ENCODE data around the gene STK38.
"Not testable (repeated sequence)": the region's sequence is repeated elsewhere in the genome, so short reads cannot be mapped to it uniquely, and the experiment has no call there.

The STK38 gene

GRCh38 chr6:36517408-36517807 is 29.9 kb downstream of the STK38 start:
- no peak for DNase-seq

GRCh38 chr6:36516988-36517387 is 30.3 kb downstream of the STK38 start:
- no peak for DNase-seq

DNA sequence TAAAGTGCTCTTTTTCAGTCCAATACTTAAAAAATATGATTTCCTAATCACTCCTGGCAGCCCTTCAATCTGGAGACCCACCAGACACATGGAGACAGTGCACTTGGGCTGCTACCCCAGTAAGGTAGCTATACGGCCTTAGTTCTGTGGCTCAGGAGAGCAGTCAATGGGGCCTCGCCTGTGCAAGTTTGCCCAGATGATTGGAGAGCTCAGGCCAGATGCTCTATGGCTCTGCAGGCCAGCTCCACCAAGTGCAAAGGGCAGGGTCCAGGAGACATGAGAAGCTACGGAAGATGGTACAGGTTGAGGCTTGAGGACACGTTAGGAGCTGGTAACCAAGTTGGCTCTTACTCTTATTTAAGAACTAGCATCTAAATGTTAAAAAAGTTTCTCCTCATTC is 30.7 kb downstream of the STK38 start:
- DNase-seq = no peak

- no peak for DNase-seq
Observed at GRCh38 chr6:36515844-36516243, 31.4 kb downstream of the STK38 start.

DNA sequence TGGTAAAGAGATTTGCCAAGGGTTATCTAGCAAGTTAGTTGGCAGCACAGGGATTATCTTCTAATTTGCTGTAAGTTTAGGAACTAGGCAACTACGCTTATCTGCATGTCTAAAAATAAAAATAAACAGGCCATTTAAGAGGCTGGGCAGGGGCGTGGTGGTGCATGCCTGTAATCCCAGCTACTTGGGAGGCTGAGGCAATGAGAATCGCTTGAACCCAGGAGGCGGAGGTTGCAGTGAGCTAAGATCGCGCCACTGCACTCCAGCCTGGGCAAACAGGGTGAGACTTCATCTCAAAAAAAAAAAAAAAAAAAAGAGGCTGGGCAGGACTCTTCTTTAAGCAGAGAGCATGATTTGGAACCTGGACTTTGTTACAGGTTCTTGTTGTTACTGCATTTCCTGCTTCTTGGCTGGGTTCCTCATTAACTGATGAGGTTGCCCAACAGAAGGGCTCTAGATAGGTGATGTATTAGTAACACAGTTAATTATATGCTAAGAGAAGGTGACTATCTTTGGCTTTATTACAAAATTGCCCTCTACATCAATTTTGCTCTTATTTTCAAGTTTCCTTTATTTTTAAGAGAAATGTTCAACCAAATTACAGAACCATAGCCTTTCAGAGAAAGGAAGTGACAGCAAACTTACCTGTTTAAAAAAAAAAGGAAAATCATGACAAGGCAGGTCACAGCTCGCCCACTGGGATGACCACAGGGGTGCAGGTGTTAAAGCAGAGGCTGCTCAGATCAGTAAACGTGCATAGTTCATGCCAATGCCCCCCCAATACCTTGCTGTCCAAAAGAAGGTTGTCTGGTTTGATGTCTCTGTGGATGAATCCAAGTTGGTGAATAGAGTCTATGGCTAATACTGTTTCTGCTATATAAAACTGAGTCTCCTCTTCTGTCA is 32.5 kb downstream of the STK38 start:
- DNase-seq = no peak

GRCh38 chr6:36510365-36510764 is 36.9 kb downstream of the STK38 start:
- no peak for DNase-seq

GRCh38 chr6:36508532-36508931 is 38.7 kb downstream of the STK38 start:
- no peak for DNase-seq

DNA sequence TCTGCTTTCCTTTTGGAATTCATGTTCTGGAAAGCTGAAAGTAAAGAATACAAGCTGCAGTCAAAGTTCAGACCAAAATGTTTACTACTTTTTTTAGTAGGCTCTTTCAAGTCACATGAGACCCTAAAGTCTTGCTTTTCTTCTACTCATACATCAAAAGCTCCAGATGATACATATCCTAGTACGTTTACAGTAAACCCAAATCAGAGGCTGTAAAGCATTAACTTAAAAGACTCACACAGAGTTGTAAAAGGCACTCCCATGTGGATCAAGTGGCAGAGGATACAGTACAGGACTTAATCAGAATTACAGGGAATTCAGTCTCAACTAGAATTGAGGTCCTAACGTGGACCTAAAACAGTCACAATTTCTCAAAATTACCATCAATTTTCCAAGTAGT is 40.7 kb downstream of the STK38 start:
- no peak for DNase-seq

DNA sequence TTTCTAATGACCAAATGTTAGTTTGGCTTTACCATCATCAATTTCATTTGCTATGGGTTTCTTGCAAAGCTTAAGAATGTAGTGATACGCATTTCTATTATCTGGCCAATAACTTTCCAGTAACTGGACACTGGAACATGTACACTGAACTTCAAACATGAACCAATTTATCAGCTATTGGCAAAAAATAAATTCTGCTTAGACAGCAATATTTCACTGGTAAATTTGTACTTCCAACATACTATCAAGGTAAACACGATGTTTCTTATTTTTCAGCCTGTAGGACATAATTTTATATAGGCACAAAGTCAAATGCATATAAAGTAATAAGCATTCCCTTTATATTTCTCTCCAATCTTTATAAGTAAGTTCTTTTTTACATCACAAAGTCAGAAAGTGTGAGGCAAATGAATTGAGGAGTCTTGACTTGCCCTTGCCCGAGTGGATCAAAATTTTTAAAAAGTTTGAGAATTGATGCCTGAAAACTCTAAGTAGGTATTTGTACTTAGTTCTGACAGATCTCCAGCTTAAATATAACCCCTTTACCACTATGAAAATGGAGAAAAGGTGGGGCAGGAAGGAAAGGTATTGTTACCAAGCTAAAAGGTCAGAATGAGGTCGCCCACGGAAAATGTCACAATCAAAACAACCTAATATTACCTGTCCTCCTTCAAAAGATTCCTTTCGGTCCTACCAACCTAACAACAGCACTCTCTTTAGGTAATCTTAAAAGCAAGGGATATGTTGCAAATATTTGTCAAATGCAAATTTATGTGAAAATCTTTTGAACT is 41.3 kb downstream of the STK38 start:
- no peak for DNase-seq

DNA sequence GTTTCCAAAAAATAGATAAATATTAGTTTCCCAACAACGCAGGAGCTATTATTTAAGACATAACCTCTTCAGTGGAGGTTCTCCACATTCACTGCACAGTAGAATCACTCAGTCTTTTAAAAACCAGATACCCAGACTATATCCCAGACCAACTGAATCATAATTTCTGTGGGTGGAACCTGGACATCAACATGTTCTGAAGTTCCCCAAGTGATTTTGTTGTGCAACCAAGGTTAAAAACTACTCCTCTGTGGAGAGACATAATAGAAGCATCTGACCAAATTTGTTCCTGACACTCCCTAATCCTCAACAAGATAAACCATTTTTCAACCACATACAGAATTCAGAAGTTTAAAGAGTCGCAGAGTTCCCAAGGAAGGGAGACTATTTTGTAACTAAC is 42.3 kb downstream of the STK38 start:
- DNase-seq = no peak

- no peak for DNase-seq
Observed at GRCh38 chr6:36504181-36504580, 43.1 kb downstream of the STK38 start.

DNA sequence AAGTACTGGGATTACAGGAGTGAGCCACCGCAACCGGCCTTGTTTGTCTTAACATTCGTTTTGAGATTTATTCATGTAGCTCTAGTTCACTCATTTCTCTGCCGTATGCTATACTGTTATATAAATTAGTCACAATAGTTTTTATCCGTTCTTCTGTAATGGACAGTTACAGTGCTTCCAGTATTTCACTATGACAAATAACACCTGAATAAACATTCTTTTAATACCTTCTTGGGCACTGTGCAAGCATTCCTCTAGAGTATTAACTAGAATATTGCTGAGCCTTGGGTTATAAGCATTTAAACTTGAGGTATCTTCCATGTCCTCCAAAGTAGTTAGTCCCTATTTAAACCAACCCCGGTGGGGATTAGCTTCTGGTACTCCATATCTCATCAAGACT is 45.6 kb downstream of the STK38 start:
- no peak for DNase-seq

DNA sequence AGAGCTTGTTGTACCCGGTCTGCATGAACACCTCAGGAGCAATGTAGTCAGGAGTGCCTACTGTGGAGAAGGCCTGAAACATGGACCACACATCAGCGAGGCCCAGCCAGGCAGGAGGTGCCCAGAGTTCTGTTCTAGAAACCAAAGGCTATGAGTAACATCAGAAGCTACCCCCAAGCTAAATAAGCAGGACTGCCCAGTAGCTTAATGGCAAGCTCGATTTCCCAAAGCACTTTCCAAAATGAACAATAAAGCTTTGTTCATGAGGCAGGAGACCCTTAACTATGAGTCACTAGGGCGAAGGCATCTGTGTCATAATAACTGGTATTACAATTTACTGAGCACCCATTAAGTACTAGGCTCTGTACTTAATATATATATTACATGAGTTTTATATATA is 47.4 kb downstream of the STK38 start:
- DNase-seq = no peak

DNA sequence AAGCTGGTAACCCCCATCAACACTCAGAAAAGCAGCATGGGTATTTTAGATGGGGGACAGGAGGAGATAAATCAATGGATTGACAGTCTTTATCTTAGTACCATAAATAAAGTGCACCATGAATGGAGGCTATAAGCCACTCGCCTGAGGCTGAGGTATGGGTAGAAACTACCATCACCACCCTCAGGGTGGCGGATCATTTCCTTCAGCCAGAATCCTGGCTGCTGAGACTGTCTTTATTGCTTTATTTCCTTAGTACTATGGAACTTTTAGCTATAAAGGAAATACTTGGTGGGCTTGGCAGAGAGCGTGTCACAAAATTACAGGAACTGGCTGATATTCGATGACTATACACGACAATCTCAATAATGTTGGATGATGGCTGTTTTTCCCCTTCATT is 52.2 kb downstream of the STK38 start:
- DNase-seq = no peak

- no peak for DNase-seq
Observed at GRCh38 chr6:36493859-36494258, 53.4 kb downstream of the STK38 start.

DNA sequence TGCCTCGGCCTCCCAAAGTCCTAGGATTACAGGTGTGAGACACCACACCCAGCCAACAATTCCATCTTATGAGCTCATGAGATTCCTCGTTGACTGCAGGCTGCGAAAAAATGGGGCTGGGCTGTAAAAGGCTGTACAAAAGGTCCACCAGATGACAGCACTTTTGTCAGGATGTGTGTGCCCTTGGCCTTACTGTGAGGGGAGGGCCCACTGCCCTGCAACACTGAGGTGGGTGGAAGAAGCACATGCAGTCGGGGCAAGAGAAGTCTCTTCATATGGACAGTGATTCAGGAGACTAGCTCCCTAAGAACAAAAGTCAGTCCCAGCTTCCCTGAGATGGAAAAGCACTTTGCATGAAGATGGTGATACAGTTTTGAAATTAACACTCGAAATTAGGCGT is 54.0 kb downstream of the STK38 start:
- no peak for DNase-seq

GRCh38 chr6:36492621-36493020 is 54.7 kb downstream of the STK38 start:
- DNase-seq = no peak

DNA sequence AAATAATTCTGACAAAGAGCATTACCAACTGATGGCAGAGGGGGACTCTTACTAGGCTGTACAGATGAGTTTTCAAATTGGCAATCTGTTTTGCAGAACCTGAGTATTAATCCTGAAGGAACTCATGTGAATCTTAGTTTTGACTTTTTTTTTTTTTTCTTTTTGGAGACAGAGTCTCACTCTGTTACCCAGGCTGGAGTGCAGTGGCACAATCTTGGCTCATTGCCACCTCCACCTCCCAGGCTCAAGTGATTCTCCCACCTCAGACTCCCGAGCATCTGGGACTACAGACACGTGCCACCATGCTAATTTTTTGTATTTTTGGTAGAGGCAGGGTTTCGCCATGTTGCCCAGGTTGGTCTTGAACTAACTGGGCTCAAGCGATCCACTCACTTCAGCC is 55.2 kb downstream of the STK38 start:
- DNase-seq = no peak

DNA sequence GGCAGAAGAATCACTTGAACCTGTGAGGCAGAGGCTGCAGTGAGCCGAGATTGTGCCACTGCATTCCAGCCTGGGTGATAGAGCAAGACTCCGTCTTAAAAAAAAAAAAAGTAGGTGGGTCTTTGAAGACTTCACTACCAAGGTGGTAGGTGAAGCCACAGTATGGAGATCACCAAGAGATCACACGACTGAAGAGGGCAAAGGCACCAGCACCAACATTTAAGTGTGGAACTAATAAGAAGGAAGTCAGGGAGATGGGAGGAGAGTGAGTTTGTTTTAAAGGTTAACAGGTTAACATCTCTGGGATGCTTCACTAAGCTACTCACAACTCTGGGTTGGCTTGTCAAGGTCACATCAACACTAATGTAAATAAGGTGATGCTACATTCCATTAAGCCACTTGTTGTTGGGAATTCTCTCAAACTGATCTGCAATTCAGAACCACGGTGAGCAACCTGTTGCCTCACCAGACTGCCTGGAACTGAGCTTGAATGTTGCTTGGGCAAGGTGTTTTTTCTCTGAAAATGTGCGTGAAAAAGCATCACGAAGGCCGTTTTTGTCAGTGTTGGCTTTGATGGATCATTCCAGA is 55.8 kb downstream of the STK38 start:
- no peak for DNase-seq

DNA sequence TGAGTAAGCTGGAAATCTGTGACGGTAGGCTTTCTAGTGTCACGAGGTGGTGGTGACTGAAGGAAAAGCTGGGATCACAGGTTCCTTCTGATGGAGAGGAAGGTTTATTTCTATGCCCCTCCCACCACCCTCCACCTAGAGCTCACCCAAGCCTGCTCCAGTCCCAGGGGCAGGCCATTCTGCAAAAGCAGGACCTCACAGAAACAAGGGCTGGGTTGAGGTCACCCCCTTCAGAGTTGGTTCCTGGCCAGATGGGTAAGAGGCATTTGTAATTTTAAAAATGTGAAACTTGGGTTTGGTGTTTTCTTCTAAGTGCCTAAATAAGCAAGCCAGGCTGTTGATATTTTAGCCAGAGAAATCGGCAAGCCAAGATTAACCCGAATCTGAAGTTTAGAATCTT is 57.9 kb downstream of the STK38 start:
- no peak for DNase-seq

DNA sequence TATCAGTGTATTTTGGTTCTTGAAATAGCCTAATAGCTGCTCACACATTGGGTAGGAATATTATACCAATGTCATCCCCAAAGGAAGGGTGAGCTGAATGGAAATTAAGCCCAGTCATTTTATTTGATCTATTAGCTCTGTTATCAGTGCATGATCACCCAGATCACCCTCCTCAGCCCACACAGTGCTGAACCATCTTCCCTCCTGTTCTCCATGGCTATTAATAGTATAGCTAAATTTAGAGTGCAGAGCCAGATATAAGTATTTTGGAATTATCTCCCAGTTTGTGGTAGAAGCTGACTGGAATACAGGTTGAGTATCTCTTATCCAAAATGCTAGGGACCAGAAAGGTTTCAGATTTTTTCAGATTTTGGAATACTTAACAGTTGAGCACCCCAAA is 59.1 kb downstream of the STK38 start:
- no peak for DNase-seq

GRCh38 chr6:36487698-36488097 is 59.6 kb downstream of the STK38 start:
- DNase-seq = no peak

DNA sequence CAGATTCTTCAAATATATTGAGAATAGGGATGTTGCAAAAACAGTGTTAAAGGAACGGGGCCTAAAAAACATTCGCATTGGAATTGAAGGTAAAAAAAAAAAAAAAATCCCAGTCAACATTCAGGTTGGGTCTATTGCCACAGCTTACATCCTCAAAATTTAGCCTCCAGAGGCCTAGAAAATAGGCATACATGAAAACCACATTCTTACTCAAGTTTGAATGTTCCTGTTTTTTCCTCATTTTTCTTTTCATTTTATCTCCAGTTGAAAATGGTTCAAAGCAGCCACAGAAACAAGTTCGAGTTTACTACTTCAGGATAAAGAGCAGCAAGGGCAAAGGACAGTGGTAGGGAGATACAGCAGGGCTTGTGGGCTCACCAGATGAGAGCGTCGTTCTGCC is 62.5 kb downstream of the STK38 start:
- DNase-seq = no peak

- not testable (repeated sequence) for DNase-seq
Observed at GRCh38 chr6:36483326-36483725, 64.0 kb downstream of the STK38 start.
